Measurements from ENCODE around the gene PLEKHA7.

DNA sequence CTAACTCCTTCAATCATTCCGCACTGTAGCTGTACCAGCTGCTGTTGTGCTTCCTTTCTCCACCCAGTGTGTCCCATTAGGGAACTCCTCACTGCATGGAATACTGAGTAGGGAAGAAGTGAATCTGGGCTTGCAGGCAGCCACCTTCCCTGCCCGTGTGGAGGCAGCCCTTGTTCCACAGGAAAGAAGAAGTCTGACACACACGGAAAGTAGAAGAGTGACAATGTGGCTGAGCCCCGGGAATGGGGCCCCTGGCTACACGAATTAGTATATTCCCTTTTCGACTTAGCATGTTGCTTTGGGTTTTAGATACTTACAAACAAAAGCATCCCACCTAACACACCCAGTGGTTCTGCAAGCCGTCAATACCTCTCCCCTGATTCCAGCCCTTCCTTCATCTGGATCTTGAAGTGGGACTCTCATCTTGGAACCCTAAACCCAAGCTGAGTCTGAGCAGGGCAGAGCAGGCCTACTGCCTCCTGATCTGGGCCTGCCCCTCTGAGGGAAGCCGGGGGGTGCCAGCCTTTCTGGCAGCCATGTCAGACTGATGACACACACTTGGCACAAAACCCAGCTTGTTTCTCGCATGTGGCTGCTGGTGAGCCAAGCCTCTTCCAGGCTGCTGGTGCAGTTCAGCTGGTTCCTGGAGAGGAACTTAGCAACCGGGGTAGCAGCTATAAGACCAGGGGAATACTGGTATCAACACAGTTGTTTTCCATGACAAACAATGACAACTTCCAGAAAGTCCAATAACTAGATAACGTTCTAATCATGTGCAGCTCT lies 204.1 kb downstream of the PLEKHA7 start:
- TF ChIP-seq, protein P1, sequence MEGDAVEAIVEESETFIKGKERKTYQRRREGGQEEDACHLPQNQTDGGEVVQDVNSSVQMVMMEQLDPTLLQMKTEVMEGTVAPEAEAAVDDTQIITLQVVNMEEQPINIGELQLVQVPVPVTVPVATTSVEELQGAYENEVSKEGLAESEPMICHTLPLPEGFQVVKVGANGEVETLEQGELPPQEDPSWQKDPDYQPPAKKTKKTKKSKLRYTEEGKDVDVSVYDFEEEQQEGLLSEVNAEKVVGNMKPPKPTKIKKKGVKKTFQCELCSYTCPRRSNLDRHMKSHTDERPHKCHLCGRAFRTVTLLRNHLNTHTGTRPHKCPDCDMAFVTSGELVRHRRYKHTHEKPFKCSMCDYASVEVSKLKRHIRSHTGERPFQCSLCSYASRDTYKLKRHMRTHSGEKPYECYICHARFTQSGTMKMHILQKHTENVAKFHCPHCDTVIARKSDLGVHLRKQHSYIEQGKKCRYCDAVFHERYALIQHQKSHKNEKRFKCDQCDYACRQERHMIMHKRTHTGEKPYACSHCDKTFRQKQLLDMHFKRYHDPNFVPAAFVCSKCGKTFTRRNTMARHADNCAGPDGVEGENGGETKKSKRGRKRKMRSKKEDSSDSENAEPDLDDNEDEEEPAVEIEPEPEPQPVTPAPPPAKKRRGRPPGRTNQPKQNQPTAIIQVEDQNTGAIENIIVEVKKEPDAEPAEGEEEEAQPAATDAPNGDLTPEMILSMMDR (IDR thresholded peaks at IDR 0.05), result no peak
- TF ChIP-seq MAX (CRISPR knock-in tag; IDR thresholded peaks at IDR 0.05) (no peak), ELF4 (CRISPR knock-in tag; IDR thresholded peaks at IDR 0.05; ENCODE audit: low read depth) (no peak), ATF3 (CRISPR knock-in tag; conservative IDR thresholded peaks at IDR 0.05) (no peak), CREB1 (CRISPR knock-in tag; IDR thresholded peaks at IDR 0.05) (no peak), NFE2L1 (CRISPR knock-in tag; IDR thresholded peaks at IDR 0.05) (no peak), NFYB (CRISPR knock-in tag; conservative IDR thresholded peaks at IDR 0.05; ENCODE audit: low read depth) (no peak), IRF1 (CRISPR knock-in tag; IDR thresholded peaks at IDR 0.05) (no peak)
- TF ChIP-seq, protein P2, sequence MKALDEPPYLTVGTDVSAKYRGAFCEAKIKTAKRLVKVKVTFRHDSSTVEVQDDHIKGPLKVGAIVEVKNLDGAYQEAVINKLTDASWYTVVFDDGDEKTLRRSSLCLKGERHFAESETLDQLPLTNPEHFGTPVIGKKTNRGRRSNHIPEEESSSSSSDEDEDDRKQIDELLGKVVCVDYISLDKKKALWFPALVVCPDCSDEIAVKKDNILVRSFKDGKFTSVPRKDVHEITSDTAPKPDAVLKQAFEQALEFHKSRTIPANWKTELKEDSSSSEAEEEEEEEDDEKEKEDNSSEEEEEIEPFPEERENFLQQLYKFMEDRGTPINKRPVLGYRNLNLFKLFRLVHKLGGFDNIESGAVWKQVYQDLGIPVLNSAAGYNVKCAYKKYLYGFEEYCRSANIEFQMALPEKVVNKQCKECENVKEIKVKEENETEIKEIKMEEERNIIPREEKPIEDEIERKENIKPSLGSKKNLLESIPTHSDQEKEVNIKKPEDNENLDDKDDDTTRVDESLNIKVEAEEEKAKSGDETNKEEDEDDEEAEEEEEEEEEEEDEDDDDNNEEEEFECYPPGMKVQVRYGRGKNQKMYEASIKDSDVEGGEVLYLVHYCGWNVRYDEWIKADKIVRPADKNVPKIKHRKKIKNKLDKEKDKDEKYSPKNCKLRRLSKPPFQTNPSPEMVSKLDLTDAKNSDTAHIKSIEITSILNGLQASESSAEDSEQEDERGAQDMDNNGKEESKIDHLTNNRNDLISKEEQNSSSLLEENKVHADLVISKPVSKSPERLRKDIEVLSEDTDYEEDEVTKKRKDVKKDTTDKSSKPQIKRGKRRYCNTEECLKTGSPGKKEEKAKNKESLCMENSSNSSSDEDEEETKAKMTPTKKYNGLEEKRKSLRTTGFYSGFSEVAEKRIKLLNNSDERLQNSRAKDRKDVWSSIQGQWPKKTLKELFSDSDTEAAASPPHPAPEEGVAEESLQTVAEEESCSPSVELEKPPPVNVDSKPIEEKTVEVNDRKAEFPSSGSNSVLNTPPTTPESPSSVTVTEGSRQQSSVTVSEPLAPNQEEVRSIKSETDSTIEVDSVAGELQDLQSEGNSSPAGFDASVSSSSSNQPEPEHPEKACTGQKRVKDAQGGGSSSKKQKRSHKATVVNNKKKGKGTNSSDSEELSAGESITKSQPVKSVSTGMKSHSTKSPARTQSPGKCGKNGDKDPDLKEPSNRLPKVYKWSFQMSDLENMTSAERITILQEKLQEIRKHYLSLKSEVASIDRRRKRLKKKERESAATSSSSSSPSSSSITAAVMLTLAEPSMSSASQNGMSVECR (CRISPR knock-in tag; IDR thresholded peaks at IDR 0.05; ENCODE audit: borderline replicate concordance), result no peak
- TF ChIP-seq, protein P3, sequence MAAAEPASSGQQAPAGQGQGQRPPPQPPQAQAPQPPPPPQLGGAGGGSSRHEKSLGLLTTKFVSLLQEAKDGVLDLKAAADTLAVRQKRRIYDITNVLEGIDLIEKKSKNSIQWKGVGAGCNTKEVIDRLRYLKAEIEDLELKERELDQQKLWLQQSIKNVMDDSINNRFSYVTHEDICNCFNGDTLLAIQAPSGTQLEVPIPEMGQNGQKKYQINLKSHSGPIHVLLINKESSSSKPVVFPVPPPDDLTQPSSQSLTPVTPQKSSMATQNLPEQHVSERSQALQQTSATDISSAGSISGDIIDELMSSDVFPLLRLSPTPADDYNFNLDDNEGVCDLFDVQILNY (CRISPR knock-in tag; IDR thresholded peaks at IDR 0.05), result no peak

All from WTC11 (cell line).